Osteoblast (primary cell): ENCODE results near the gene FAM72D. TPM values are rescaled to one million over a fixed set of nuclear protein-coding genes. Genes with fewer than 3 reads are reported as not detected.
"Not testable (repeated sequence)": the region's sequence is repeated elsewhere in the genome, so short reads cannot be mapped to it uniquely, and the experiment has no call there.

Source experiments
- DNase-seq: peaks from one replicate; pipeline ENCODE4 v3.0.0; 2011; ENCODE audit warnings: low spot score, mixed read lengths; ENCODE audit not compliant: insufficient read length; ENCODE audit errors: missing footprints
- H2AFZ ChIP-seq: 2 replicates; pipeline ENCODE4 v1.6.0; 2011; ENCODE audit warnings: mild to moderate bottlenecking, low read length
- H3K27ac ChIP-seq: 2 replicates; pipeline ENCODE4 v1.5.1; 2011; ENCODE audit warnings: mild to moderate bottlenecking, low read depth, low read length, moderate library complexity
- H3K27me3 ChIP-seq: 2 replicates; pipeline ENCODE4 v1.6.0; 2012; ENCODE audit warnings: mild to moderate bottlenecking, control low read depth, inconsistent platforms, low read length, moderate library complexity; ENCODE audit not compliant: insufficient read depth
- H3K36me3 ChIP-seq: 2 replicates; pipeline ENCODE4 v1.5.1; 2011; ENCODE audit warnings: mild to moderate bottlenecking, low read length, control low read depth, moderate library complexity; ENCODE audit not compliant: insufficient read depth
- H3K4me1 ChIP-seq: 2 replicates; pipeline ENCODE4 v1.5.1; 2011; ENCODE audit warnings: mild to moderate bottlenecking, low read length, control low read depth, moderate library complexity; ENCODE audit not compliant: insufficient read depth
- H3K4me2 ChIP-seq: 2 replicates; pipeline ENCODE4 v1.6.0; 2011; ENCODE audit warnings: mild to moderate bottlenecking, low read length; ENCODE audit not compliant: insufficient read depth
- H3K4me3 ChIP-seq: fragments of 200-600 bp; sonication (generic); 3 replicates; pipeline ENCODE4 v1.5.1; 2012; ENCODE audit warnings: mild to moderate bottlenecking, low read length, inconsistent platforms; ENCODE audit not compliant: insufficient read depth
- H3K79me2 ChIP-seq: 2 replicates; pipeline ENCODE4 v1.6.0; 2012; ENCODE audit warnings: mild to moderate bottlenecking, low read length, control low read depth, inconsistent platforms; ENCODE audit not compliant: insufficient read depth
- H3K9me3 ChIP-seq: 2 replicates; pipeline ENCODE4 v1.5.1; 2011; ENCODE audit warnings: low read depth, low read length, control low read depth
- H4K20me1 ChIP-seq: 2 replicates; pipeline ENCODE4 v1.6.0; 2012; ENCODE audit warnings: mild to moderate bottlenecking, low read length, control low read depth; ENCODE audit not compliant: insufficient read depth
- total RNA-seq: library from RNA; depleted of rRNA; stranded (reverse); fragments of >200 nt; gene quantifications from 2 replicates; pipeline ENCODE4 v1.2.3, GENCODE V29; 2012

The FAM72D gene
- total RNA-seq, 1 donor, result under 0.01 TPM

DNA sequence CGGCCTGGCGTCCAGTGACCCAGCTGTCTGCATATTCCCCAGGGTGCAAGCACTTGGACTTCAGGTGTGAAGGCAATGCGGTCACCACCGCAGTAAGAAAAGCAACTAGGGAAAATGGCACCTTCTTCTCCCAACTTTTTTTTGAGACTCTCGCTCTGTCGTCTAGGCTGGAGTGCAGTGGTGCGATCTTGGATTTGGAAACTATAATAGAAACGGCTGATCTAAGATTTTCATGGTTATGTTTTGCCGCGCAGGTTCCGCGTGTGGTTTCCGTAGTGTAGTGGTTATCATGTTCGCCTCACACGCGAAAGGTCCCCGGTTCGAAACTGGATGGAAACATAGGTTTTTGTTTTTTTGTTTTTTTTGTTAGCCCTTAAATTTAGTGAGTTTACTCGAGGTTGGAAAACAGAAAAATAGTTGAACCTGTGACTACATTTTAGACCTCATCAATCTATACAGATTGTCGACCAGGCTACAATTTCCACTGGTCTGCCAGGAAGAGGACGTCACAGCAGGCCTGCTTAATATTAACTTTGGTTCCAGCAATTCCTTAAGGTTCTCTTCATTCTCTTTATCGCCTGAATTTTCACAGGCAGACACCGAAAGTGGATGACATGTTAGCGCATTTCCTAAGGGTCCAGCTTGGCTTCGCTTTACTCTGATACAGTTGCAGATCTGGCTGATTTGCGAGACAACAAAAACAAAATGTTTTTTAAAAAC is 61.3 kb downstream of the FAM72D start:
- H3K79me2 ChIP-seq, H3K27me3 ChIP-seq, H4K20me1 ChIP-seq, H3K4me2 ChIP-seq, H2AFZ ChIP-seq, H3K9me3 ChIP-seq, H3K36me3 ChIP-seq, DNase-seq, H3K27ac ChIP-seq, H3K4me1 ChIP-seq: not testable (repeated sequence)
- H3K4me3 ChIP-seq, result peak overlapping the region; percentile 37

DNA sequence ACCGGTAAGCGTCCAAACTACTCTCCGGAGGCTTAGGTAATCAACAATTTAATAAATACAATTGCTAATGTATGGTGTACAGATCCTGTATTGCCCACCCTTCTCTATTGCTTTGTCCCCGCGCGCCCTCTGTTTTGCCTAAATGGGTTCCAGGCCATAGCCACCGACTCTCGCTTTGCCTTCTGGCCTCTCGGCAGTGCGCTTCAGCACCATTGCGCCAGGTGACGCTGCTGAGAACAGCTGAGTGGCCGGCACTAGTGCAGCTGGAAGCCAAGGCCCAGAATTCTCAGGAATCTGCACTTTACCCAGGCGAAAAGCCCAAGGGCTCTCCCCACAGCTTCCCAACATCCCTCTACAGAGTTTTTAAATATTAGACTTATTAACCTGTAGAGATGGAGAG is 61.9 kb downstream of the FAM72D start:
- not testable (repeated sequence) for H3K79me2 ChIP-seq, H3K36me3 ChIP-seq, DNase-seq, H3K4me3 ChIP-seq, H2AFZ ChIP-seq, H3K4me2 ChIP-seq, H4K20me1 ChIP-seq, H3K27ac ChIP-seq, H3K9me3 ChIP-seq, H3K27me3 ChIP-seq, H3K4me1 ChIP-seq

DNA sequence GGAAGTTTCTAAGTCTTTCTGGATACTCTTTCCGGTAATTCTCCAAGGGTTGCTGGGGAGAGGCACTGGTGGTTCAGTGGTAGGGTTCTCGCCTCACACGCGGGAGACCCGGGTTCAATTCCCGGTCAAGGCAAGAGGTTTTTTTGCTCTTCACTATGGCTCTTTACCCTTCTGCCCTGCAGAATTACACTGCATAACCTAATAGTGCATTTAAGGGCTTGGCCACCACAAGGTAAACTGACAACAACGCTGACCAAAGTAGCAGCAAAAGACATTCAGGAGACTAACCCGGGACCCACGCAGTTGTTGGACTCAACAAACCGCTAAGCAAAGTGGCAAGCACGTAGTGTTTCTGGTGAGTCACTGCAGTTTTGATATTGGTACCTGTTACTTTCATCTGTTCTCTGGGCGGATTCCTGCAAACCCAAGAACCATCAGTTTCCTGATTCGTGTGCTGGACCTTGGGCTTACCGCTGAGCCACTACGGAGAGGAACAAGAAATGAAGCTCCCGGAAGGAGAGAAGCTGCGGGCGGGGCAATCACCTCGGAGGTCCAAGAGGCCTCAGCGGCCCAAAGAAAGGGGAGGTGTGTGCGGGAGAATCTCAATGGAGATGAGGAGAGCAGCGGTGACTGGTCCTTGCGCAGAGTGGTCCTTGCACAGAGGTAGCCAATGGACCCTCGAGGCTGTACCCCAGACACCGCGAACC is 65.4 kb downstream of the FAM72D start:
- not testable (repeated sequence) for H3K27me3 ChIP-seq, DNase-seq, H3K4me3 ChIP-seq, H4K20me1 ChIP-seq, H3K4me2 ChIP-seq, H3K36me3 ChIP-seq, H2AFZ ChIP-seq, H3K9me3 ChIP-seq, H3K27ac ChIP-seq, H3K4me1 ChIP-seq, H3K79me2 ChIP-seq

Other genes with a start within 250 kb of the FAM72D start
- gene SRGAP2B, start 646 bp upstream of the FAM72D start, total RNA-seq, result 30.0 and 51.0 TPM in 2 replicates
- gene PPIAL4D, start 146.2 kb downstream of the FAM72D start, total RNA-seq, result not detected in 2 replicates